Activated naive CD4-positive, alpha-beta T cell treated with Interleukin-2 at 50 U/mL for 16 hours (primary cell): ENCODE measurements around the gene PATL2.
"Not testable (repeated sequence)": the region's sequence is repeated elsewhere in the genome, so short reads cannot be mapped to it uniquely, and the experiment has no call there.

Experiments used
- DNase-seq: peaks from one replicate; pipeline ENCODE4 v3.0.0-alpha.2; 2020

PATL2 gene

DNA sequence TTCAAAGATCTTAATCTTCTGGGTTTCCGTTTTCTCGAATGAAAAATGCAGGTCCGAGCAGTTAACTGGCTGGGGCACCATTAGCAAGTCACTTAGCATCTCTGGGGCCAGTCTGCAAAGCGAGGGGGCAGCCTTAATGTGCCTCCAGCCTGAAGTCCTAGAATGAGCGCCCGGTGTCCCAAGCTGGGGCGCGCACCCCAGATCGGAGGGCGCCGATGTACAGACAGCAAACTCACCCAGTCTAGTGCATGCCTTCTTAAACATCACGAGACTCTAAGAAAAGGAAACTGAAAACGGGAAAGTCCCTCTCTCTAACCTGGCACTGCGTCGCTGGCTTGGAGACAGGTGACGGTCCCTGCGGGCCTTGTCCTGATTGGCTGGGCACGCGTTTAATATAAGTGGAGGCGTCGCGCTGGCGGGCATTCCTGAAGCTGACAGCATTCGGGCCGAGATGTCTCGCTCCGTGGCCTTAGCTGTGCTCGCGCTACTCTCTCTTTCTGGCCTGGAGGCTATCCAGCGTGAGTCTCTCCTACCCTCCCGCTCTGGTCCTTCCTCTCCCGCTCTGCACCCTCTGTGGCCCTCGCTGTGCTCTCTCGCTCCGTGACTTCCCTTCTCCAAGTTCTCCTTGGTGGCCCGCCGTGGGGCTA lies at the start of gene PATL2, which contains the start of gene B2M:
Gene PATL2, minus strand, starts transcription at position 228 of the 647 bp plus-strand sequence. CDS start 34,833 bp downstream, outside the sequence.
Gene B2M, plus strand, starts transcription at position 422 of the 647 bp plus-strand sequence. Its CDS starts 30 bp downstream, at position 452.
- DNase-seq: peak; percentile 95

DNA sequence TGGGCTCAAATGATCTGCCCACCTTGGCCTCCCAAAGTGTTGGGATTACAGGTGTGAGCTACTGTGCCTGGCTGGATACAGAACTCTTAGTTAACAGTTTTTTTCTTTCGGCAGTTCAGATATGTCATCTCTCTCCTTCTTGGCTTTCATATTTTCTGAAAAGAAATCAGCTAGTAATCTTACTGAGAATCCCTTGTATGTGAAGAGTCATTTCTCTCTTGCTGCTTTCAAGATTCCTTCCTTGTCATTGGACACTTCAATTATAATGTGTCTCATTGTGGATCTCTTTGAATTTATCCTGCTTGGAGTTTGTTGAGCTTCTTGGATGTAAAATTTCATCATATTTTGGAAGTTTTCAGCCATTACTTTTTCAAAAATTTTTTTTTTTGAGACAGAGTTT lies 42.2 kb upstream of the PATL2 start:
- no peak for DNase-seq

DNA sequence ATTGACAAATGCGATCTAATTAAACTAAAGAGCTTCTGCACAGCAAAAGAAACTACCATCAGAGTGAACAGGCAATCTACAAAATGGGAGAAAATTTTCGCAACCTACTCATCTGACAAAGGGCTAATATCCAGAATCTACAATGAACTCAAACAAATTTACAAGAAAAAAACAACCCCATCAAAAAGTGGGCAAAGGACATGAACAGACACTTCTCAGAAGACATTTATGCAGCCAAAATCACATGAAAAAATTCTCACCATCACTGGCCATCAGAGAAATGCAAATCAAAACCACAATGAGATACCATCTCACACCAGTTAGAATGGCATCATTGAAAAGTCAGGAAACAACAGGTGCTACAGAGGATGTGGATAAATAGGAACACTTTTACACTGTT lies 32.3 kb upstream of the PATL2 start:
- not testable (repeated sequence) for DNase-seq

DNA sequence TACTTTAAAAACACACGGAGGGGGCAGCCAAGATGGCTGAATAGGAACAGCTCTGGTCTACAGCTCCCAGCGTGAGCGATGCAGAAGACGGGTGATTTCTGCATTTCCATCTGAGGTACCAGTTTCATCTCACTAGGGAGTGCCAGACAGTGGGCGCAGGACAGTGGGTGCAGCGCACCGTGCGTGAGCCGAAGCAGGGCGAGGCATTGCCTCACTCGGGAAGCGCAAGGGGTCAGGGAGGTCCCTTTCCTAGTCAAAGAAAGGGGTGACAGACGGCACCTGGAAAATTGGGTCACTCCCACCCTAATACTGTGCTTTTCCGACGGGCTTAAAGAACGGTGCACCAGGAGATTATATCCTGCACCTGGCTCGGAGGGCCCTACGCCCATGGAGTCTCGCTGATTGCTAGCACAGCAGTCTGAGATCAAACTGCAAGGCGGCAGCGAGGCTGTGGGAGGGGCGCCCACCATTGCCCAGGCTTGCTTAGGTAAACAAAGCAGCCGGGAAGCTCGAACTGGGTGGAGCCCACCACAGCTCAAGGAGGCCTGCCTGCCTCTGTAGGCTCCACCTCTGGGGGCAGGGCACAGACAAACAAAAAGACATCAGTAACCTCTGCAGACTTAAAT lies 28.2 kb upstream of the PATL2 start:
- not testable (repeated sequence) for DNase-seq

DNA sequence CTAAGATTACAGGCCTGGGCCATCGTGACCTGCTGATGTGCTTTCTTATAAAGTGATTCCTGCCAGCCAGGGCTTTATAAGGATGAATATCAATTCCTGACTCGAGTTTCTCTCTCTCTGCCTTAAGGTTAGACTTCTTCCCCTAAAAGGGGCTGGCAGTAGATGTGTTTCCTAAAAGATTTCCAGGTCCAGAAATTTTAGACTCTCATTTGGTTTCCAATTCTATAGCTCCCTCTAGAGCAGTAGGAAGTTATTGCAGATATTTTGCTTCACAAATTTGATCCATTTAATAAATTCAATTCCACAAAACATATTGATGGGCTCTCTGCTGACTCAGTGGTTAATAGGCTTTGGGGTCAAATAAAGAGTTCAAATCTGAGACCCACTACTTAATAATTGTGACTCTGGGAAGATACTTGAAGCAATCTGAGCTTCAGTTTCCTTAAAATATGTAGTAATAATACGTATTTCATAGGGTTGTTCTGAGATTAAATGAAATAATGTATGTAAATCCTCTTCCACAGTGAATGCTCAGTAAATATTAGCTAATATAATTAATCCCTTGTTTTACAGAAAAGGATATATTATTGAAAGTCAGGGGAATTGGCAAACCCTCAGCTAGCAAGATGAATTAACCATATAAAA lies 27.3 kb upstream of the PATL2 start:
- no peak for DNase-seq

DNA sequence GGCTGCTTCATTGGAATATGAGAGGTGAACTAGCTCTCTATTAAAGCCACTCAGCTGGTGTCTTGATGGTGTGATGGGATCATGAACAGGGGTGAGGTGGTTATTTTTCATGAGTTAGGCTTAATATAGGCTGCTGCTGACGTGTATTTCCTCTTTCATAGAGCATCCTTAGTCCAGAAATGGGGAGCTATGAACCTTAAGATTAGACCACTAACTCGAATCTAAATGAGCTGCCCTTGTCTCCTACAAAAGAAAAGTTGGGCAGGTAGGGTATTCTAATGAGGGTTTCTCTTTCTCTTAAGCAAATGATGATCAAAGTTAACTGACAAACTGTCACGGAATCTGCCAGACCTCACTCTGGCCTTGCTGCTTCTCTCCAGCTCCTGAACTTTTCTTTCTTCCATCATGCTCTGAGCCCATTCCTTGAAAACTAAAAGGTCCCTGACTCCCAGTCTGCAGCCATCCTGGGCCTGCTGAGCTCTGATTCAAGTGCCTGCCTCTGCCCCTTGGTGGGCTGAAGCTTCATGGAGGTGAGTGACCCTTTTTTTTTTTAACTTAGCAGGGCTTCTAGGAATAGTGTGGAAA lies 25.1 kb upstream of the PATL2 start, which contains the start of gene TRIM69:
Gene TRIM69, plus strand, starts transcription at position 348 of the 585 bp plus-strand sequence. Its CDS starts 177 bp downstream, at position 525.
- DNase-seq: no peak

DNA sequence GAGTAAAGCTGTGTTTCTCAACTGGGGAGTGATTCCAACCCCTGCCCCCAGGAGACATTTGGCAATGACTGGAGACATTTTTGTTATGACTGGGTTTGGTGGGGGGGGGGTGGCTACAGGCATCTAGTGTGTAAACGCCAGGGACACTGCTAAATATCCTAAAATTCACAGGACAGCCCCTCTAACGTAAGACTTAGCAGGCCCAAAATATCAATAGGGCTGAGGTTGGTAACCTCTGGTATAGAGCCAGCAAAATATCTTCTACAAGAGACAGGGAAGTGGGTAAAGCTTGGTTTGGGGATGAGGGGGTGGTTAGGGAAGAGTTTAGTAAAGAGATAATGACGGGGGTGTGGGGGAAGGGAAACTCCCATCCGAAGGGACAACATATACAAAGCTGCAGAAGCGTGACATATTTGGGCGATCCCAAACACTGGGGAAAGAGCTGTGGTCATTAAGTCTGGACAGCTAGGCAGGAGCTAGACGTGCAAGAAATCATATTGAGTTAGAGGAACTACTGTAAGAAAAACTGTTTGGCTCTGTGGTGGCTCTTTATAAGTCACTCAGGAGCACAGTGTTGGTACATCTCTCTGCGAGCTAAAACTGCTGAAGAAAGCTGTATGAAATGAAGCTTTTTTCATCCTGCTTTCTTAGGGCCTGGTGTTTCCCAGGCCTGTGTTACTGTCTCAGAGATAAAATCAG lies 24.5 kb upstream of the PATL2 start:
- DNase-seq: peak; percentile 64

DNA sequence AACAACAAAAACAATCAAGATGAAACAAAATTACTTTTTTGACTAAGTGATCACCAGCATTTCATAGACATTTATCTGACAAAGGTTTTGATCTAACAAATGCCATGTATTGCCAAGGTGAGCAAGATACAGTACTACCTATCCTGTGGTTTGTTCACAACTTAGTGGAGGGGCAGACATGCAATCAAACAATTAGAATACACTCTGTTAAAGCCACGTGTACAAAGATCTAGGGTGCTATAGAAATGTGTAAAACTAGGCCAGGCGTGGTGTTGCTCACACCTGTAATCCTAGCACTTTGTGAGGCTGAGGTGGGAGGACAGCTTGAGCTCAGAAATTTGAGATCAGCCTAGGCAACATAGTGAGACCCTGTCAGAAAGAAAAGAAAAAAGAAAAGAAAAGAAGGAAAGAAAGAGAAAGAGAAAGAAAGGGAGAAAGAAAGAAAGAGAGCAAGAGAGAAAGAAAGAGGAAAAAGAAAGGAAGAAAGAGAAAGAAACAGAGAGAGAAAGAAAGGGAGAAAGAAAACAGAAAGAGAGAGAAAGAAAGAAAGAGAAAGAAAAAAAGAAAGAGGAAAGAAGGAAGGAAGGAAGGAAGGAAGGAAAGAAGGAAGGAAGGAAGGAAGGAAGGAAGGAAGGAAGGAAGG lies 23.8 kb upstream of the PATL2 start:
- no peak for DNase-seq

DNA sequence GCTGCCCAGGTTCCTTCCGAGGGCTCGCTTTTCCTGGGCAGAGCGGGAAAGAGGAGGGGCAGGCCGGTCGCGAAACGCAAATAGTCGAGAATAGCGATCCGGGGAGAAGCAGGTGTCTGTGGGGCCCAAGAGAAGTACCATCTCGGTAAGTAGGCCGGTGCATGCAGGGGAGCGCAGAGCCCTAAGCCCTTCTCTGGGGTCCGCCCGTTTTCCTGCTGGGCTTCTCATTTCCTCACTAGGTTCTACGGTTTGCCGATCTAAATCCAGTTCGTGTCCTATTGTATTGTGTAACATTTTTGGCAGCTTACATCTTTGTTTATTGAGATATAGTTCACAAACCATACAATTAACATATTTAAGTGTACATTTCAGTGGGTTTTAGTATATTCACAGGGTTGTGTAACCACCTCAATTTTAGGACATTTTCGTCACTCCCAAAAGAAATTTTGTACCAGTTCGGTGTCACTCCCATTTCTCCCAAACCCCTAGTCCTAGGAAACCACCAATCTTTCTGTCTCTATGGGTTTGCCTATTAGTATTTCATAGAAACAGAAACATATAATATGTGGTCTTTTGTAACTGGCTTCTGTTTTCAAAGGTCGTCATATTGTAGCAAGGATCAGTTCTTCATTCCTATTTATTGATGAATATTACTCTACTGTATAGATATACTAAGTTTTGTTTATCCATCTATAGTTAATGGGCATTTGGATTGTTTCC lies 18.4 kb upstream of the PATL2 start:
- peak; percentile 54 for DNase-seq

DNA sequence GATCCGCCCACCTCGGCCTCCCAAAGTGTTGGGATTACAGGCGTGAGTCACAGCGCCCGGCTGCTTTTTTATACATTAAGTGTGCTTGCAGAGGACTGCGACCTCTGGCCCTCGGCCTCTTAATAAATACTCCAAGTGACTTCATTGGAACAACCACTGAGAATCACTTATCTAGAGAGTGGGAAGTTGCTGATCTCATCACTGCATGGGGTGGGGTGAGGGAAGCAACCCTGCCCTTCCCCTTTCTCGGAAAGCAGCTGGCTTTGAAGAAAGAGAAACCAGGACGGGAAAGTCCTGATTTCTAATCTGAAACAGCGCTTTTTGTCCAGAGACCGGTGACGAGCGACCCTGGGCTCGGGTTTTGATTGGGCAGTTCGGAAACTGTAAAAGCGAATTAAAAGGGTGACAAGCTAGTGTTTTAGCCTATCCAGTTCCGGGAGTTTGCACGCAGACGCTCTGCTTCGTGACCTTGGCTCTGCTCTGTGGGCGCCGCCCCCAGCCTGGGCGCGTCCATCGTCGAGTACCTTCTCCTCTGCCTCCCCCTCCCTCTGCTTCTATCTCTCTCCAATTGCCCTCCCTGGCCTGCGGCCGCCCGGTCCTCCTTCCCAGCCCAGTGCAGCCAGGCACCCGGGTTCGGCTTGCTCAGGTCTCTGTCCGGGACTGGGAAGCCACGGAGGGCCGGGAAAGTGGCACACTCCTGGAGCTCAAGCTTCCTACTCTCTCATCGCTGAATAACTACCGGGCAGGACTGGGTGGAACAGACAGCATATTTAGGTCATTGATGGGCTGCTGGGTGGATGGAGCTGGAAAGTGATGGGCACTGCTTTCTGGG lies 17.7 kb upstream of the PATL2 start:
- peak; percentile 95 for DNase-seq

DNA sequence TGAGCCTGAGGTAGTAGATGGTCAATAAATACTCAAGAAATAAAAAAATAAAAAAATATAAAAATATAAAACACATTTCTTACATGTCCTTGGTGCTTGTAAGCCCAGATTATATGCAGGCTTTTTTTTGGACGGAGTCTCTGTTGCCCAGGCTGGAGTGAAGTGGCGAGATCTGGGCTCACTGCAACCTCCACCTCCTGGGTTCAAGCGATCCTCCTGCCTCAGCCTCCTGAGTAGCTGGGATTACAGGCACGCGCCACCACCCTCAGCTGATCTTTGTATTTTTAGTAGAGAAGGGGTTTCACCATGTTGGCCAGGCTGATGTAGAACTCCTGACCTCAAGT lies 17.1 kb upstream of the PATL2 start:
- DNase-seq: not testable (repeated sequence)

DNA sequence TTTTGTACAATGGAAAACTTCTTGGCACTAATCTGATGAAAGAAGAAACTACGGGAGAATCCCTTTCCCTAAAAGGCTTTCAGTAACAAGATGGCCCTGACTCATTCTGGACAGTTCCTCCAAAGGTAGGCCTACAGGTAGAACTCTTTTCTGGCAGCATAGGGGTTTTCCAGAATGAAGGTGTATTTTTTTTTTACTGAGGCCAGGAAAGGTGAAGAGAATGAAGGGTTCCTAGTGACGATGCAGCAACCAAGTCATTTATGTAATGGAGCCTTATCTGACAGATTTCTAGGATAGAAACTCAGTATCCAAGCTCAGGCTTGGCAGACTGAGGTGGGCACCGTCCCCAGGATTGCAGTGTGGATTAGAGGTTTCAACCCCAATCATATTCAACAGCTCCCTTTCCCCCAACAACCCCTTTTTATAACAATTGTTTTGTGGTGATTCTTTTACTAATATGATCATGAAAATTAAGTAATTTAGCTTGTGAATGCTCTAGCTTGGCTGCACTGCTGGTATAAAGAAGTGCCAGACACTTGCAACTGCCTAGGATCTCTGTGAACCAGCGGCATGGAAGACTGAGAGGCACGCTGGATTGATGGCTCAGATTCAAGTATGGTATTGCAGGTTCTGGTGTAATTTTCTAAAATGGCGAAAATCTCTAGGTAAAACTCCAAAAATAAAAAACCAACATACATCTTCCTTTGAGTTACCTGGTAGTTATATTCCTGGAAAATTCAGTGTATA lies 16.5 kb upstream of the PATL2 start:
- DNase-seq: no peak

DNA sequence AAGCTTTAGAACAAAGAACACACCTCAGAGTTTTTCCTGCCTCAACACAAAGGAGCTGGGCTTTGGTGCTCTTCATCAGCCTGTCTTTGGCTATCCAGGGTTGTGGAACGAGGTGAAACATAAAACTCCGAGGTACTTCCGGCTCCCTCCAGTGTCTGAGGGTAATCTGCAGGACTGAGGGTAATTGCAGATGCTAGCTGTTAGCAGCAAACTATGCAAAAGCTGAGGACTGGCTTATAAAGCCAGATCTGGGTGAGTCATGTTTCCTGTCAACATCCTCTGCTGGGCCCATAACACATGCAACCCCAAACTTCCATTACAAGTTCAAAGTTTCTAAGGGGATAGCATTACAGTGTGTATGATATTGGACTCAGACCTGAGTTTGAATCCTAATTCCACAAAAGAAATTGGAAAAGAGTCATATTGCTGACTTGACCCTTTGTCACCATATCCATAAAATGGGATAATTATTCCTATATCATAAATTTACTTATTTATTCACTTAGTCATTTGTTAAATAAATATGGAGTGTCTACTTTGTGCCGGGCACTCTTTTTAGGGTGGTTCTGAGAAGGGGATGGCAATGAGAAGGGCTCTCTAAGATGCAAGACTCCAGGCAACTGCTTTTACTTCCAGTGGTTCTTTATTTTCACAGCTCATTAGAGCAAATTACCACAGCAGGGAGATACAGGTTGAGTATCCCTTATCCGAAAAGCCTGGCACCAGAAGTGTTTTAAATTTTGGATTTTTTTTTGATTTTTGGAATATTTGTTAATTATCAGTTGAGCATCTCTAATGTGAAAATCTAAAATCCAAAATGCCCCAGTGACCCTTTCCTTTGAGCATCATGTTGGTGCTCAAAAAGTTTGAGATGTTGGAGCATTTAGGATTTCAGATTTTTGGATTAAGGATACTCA lies 15.7 kb upstream of the PATL2 start:
- DNase-seq: peak; percentile 70

DNA sequence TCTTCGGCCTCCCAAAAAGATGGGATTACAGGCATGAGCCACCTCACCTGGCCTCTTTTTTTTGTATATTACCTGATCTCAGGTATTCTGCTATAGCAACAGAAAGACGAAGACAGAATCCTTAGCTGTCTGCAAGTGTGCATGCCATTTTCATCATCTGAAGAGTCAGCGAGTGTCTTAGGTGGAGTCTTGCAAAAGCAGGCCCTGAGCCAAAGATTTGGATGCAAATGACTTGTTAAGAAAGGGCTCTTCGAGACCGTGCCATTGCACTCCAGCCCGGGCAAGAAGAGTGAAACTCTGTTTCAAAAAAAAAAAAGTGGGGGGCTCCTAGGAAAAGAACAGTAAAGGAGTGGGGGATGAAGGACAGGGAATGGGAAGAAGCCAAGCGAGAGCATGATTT lies 15.0 kb upstream of the PATL2 start:
- no peak for DNase-seq

DNA sequence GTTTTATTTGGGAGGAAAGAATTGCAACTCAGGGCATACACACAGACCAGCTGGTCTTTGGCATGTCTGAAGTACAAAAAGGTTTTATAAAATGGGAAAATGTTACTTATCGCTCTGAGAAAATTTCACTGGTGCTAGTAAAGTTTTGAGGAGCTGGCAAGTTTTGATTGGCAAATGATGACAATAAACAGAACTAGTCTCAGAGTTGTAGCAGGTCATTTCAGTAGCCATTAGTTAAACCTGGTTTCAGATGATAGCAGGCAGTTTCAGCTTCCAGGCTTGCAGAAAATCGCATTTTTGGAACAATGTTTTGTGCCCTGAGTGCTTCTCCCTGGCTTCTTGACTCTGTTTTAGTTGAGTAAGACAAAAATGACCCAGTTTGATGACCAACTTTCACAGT lies 10.9 kb upstream of the PATL2 start:
- no peak for DNase-seq

DNA sequence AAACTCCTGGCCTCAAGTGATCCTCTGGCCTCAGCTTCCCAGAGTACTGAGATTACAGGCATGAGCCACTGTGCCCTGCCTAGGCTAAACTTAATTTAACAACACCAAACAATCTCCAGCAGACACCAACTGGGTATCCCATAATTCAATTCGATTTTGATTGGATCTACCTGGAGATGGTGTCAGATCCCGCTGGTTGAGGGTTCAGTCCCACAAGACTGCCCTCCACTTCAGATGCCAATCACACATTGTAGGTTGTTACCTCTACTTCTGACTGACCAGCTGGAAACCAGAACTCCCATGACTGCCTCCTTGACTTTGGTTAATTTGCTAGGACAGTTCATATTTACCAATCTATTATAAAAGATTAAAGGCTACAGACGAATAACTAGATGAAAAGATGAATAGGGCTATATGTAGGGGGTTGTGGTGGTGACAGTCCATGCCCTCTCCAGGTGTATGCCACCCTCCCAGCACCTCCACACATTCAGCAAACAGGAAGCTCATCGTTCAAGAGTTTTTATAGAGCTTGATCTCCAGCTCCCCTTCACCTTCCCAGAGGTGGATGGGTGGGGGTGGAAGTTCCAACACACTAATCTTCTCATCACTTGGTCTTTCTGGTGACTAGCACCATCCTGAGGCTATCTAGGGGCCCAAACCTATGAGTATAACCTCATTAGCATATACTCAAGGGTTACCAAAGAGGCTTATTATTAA lies 9.5 kb upstream of the PATL2 start:
- no peak for DNase-seq

DNA sequence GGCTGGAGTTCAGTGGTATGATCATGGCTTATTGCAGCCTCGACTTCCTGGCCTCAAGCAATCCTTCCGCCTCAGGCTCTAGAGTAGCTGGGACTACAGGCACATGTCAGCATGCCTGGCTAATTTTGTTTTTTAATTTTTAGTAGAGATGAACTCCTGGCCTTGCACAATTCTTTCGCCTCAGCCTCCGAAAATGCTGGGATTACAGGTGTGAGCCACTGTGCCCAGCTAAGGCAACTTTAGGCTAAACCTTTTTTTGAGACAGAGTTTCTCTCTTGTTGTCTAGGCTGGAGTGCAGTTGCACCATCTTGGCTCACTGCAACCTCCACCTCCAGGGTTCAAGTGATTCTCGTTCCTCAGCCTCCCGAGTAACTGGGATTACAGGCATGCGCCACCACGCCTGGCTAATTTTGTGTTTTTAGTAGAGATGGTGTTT lies 8.9 kb upstream of the PATL2 start:
- peak; percentile 24 for DNase-seq

DNA sequence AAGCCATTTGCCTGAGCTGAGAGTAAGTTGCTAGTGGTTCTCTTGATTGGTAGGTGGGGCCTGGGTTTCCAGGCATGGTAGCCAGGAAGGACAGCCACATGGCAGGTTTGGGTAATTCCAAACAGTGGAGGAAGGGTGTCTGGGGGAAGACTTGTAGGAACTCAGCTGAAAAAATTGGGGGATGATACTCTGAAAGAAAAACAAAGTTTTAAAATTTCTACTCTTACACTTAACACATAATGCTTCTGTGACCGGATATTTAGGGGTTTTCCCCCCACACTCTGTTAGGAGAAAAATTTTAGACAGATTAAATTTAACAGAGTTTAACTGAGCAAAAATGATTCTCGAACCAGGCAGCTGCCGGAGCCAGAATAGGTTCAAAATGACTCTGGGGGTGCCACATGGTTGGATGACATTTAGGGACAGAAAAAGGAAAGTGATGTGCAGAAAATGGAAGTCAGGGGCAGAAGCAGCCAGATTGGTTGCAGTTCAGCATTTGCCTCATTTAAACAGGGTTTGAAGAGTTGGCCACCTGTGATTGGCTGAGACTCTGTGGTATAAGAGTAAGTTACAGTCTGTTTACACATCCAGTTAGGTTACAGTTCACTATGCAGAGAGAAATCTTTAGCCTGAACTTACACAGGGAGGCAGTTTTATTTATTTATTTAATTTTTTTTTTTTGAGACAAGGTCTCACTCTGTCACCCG lies 8.3 kb upstream of the PATL2 start:
- peak; percentile 62 for DNase-seq
